GM12878 (cell line): ENCODE results near the gene PRKCD.

Source experiments
- CTCF ChIP-seq, 3 experiments: IDR thresholded peaks in 2 of 3; conservative IDR thresholded peaks in 1 of 3; 2 replicates each; pipeline ENCODE4 v1.5.1; 2011; ENCODE audit warnings: low read depth in 3 of 3, low read length in 3 of 3, mild to moderate bottlenecking in 3 of 3, control low read depth in 2 of 3, moderate library complexity in 2 of 3, inconsistent platforms in 1 of 3, mixed read lengths in 1 of 3; ENCODE audit not compliant: control insufficient read depth in 2 of 3, insufficient read depth in 1 of 3; ENCODE audit errors: extremely low read depth in 1 of 3
- DPF2 ChIP-seq: fragments of 450-650 bp; IDR thresholded peaks from 2 replicates; pipeline ENCODE4 v1.6.1; 2017; ENCODE audit warnings: mild to moderate bottlenecking
- HDAC2 ChIP-seq: fragments of 200-600 bp; sonication (generic); IDR thresholded peaks from 2 replicates; pipeline ENCODE4 v1.6.1; 2017
- JUND ChIP-seq: IDR thresholded peaks from 2 replicates; pipeline ENCODE4 v1.6.1; 2012; ENCODE audit warnings: low read depth, mild to moderate bottlenecking, low read length, improper control_type of control experiment, moderate library complexity
- POLR2A ChIP-seq: IDR thresholded peaks from 2 replicates; pipeline ENCODE4 v1.6.1; 2011; ENCODE audit warnings: low read depth, mild to moderate bottlenecking, low read length
- POLR2AphosphoS5 ChIP-seq: IDR thresholded peaks from 2 replicates; pipeline ENCODE4 v1.6.1; 2011; ENCODE audit warnings: mild to moderate bottlenecking, low read length, inconsistent platforms
- ZSCAN29 ChIP-seq: fragments of 450-650 bp; IDR thresholded peaks from 2 replicates; pipeline ENCODE4 v1.6.1; 2017; ENCODE audit warnings: mild to moderate bottlenecking, moderate library complexity

GRCh38 chr3:53129344-53129743 lies 31.7 kb upstream of the PRKCD start:
- TF ChIP-seq DPF2 (no peak), POLR2A (no peak), ZSCAN29 (no peak), JUND (no peak), CTCF (IDR thresholded peaks at IDR 0.05 in 2 of 3, conservative IDR thresholded peaks at IDR 0.05 in 1 of 3; ENCODE audit: control insufficient read depth in 2 of 3, extremely low read depth in 1 of 3, insufficient read depth in 1 of 3, low read depth in 3 of 3, low read length in 3 of 3) (no peak), POLR2AphosphoS5 (no peak), HDAC2 (no peak)
